DOHH2 (cell line): Measurements from ENCODE around the gene MDFI.

ENCODE experiments used
- H3F3A ChIP-seq: fragments of 200-600 bp; sonication (generic), shearing (Covaris generic); 2 replicates; pipeline ENCODE4 v1.6.0; 2016; ENCODE audit warnings: antibody characterized with exemption, mild to moderate bottlenecking; ENCODE audit not compliant: control insufficient read depth, insufficient read depth
- H3K27ac ChIP-seq: fragments of 200-600 bp; sonication (generic); 2 replicates; pipeline ENCODE4 v1.5.1; 2014; ENCODE audit warnings: low read depth, mild to moderate bottlenecking, low read length, moderate library complexity
- H3K27me3 ChIP-seq: fragments of 200-600 bp; sonication (generic); 2 replicates; pipeline ENCODE4 v1.6.1; 2014; ENCODE audit warnings: mild to moderate bottlenecking, low read length, mixed read lengths; ENCODE audit not compliant: control insufficient read depth
- H3K36me3 ChIP-seq: fragments of 200-600 bp; sonication (generic); 2 replicates; pipeline ENCODE4 v1.6.1; 2014; ENCODE audit warnings: mild to moderate bottlenecking, low read length, moderate library complexity, mixed read lengths; ENCODE audit not compliant: control insufficient read depth
- H3K4me1 ChIP-seq: fragments of 200-600 bp; sonication (generic); 2 replicates; pipeline ENCODE4 v1.6.1; 2014; ENCODE audit warnings: mild to moderate bottlenecking, low read length, mixed read lengths; ENCODE audit not compliant: control insufficient read depth
- H3K4me2 ChIP-seq: fragments of 200-600 bp; sonication (generic); 2 replicates; pipeline ENCODE4 v1.6.0; 2014; ENCODE audit warnings: mild to moderate bottlenecking, low read length, moderate library complexity
- H3K4me3 ChIP-seq: fragments of 200-600 bp; sonication (generic); 2 replicates; pipeline ENCODE4 v1.5.1; 2014; ENCODE audit warnings: mild to moderate bottlenecking, low read length, mixed read lengths
- H3K79me2 ChIP-seq: fragments of 200-600 bp; sonication (generic); 2 replicates; pipeline ENCODE4 v1.6.1; 2014; ENCODE audit warnings: mild to moderate bottlenecking, low read length, mixed read lengths; ENCODE audit not compliant: control insufficient read depth
- H3K9me2 ChIP-seq: fragments of 200-600 bp; sonication (generic); replicated peaks from 2 replicates; pipeline ENCODE4 v1.6.1; 2014; ENCODE audit warnings: mild to moderate bottlenecking, low read length, mixed read lengths; ENCODE audit not compliant: control insufficient read depth
- H3K9me3 ChIP-seq: fragments of 200-600 bp; sonication (generic); 2 replicates; pipeline ENCODE4 v1.6.1; 2014; ENCODE audit warnings: antibody characterized with exemption, low read length, mixed read lengths; ENCODE audit not compliant: control insufficient read depth, insufficient read depth
- H4K20me1 ChIP-seq: fragments of 200-600 bp; sonication (generic); 2 replicates; pipeline ENCODE4 v1.6.0; 2014; ENCODE audit warnings: low read depth, mild to moderate bottlenecking, antibody characterized with exemption, low read length, moderate library complexity; ENCODE audit not compliant: control insufficient read depth, insufficient read depth
- EZH2phosphoT487 ChIP-seq: fragments of 200-600 bp; sonication (generic); IDR thresholded peaks from 2 replicates; pipeline ENCODE4 v1.6.1; 2017; ENCODE audit warnings: borderline replicate concordance, mild to moderate bottlenecking, antibody characterized with exemption, low read length, moderate library complexity, mixed read lengths
- TF ChIP-seq, protein P1 (sequence below): fragments of 200-600 bp; sonication (generic); IDR thresholded peaks from one replicate; pipeline ENCODE4 v1.5.1; 2014; ENCODE audit warnings: antibody characterized with exemption, mild to moderate bottlenecking, low read depth, low read length; ENCODE audit not compliant: poor library complexity, severe bottlenecking

Gene MDFI

GRCh38 chr6:41668968-41669367, 30.7 kb downstream of the MDFI start:
- Histone ChIP-seq H3K79me2 (no peaks in the 10 kb centered on the region), H3K27ac (no peak overlapping the region), H3K27me3 (peaks cover 10% of the 10 kb centered on the region), H3F3A (no peaks in the 10 kb centered on the region), H3K36me3 (no peaks in the 10 kb centered on the region), H3K9me2 (no peaks in the 10 kb centered on the region), H3K4me1 (no peaks in the 10 kb centered on the region), H4K20me1 (no peaks in the 10 kb centered on the region), H3K4me2 (no peak overlapping the region), H3K9me3 (peaks cover 4% of the 10 kb centered on the region; the same call in 1 of the 2 replicates), H3K4me3 (no peak overlapping the region)
- TF ChIP-seq, protein P1, sequence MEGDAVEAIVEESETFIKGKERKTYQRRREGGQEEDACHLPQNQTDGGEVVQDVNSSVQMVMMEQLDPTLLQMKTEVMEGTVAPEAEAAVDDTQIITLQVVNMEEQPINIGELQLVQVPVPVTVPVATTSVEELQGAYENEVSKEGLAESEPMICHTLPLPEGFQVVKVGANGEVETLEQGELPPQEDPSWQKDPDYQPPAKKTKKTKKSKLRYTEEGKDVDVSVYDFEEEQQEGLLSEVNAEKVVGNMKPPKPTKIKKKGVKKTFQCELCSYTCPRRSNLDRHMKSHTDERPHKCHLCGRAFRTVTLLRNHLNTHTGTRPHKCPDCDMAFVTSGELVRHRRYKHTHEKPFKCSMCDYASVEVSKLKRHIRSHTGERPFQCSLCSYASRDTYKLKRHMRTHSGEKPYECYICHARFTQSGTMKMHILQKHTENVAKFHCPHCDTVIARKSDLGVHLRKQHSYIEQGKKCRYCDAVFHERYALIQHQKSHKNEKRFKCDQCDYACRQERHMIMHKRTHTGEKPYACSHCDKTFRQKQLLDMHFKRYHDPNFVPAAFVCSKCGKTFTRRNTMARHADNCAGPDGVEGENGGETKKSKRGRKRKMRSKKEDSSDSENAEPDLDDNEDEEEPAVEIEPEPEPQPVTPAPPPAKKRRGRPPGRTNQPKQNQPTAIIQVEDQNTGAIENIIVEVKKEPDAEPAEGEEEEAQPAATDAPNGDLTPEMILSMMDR = no peak
- TF ChIP-seq EZH2phosphoT487 = no peak

DNA sequence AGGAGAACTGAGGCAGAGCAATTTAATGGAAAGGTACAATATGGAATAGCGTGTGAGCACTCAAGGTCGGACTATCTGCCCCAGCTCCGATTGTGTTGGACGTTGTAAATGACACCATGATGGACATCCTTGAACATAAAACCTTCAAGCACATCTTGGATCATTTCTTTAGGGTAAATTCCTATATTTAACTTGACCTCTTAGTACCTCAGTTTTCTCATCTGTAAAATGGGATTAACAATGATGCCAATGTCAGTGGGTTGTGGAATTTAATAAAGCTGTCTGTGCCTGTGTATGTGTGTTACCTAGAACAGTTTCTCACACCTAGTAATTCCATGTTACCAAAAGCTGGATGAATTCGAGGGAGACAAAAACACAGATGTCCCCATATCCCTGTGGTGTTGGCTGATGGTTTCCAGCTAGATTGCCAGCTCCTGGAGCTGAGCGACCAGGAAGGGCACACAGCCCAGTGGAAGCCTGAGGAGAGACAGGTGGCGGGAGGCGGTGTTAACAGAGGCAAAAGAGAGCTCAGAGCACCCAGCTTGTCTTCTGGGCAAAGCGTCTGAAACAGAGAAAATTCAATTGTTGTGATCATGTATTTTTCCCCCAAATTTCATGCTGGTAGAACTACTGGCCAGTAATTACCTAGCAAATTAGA, 32.6 kb downstream of the MDFI start:
- TF ChIP-seq EZH2phosphoT487 = no peak
- TF ChIP-seq, protein P1 = no peak
- H3K4me1 ChIP-seq = no peaks in the 10 kb centered on the region
- H3F3A ChIP-seq = no peaks in the 10 kb centered on the region
- peaks cover 15% of the 10 kb centered on the region for H3K27me3 ChIP-seq
- H3K79me2 ChIP-seq = no peaks in the 10 kb centered on the region
- H3K9me3 ChIP-seq = peaks cover 4% of the 10 kb centered on the region; the same call in 1 of the 2 replicates
- H3K4me2 ChIP-seq = no peak overlapping the region
- H3K9me2 ChIP-seq = no peaks in the 10 kb centered on the region
- H3K4me3 ChIP-seq = no peak overlapping the region
- no peaks in the 10 kb centered on the region for H3K36me3 ChIP-seq
- H3K27ac ChIP-seq = no peak overlapping the region
- H4K20me1 ChIP-seq = no peaks in the 10 kb centered on the region

- Histone ChIP-seq H4K20me1 (no peaks in the 10 kb centered on the region), H3K4me2 (no peak overlapping the region), H3K4me3 (no peak overlapping the region), H3K9me2 (no peaks in the 10 kb centered on the region), H3K4me1 (no peaks in the 10 kb centered on the region), H3F3A (no peaks in the 10 kb centered on the region), H3K36me3 (no peaks in the 10 kb centered on the region), H3K27me3 (peaks cover 17% of the 10 kb centered on the region), H3K79me2 (no peaks in the 10 kb centered on the region), H3K27ac (no peak overlapping the region), H3K9me3 (peaks cover 4% of the 10 kb centered on the region; the same call in 1 of the 2 replicates)
- no peak for TF ChIP-seq EZH2phosphoT487
- TF ChIP-seq, protein P1 = no peak
These were observed 33.1 kb downstream of the MDFI start for GRCh38 chr6:41671376-41671775.
